GOT3 (cell line): ENCODE data around the gene IFT22.
"Not testable (repeated sequence)": the region's sequence is repeated elsewhere in the genome, so short reads cannot be mapped to it uniquely, and the experiment has no call there.

Source experiments
- DNase-seq: peaks from one replicate; lab custom pipeline; 2025; ENCODE audit warnings: mixed read lengths; lab: John Stamatoyannopoulos, UW

Gene IFT22

GRCh38 chr7:101321491-101322401 lies at the start of gene IFT22:
IFT22 (minus strand) TSS chr7:101321812; CDS start chr7:101321709, 103 bp downstream.
- DNase-seq = peak; percentile 37

DNA sequence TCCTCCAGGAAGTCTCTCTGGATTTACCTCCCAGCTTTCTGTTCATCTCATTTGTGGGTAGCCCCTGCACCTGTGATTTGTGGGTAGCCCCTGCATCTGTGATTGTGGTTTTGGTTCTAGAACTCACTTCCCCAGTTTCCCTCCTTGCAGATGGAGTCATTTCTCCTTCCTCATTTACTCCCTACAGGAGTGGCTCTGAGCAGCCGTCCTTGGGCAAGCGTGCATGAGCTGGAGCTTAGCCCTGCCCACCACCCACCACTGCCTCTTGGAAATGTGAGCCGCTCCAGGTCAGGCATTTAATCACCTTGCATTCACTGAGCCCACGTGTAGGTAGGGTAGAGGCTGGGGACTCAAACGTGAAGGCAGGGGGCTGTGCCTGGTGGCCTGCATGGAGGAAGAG lies 49.2 kb upstream of the IFT22 start:
- no peak for DNase-seq

DNA sequence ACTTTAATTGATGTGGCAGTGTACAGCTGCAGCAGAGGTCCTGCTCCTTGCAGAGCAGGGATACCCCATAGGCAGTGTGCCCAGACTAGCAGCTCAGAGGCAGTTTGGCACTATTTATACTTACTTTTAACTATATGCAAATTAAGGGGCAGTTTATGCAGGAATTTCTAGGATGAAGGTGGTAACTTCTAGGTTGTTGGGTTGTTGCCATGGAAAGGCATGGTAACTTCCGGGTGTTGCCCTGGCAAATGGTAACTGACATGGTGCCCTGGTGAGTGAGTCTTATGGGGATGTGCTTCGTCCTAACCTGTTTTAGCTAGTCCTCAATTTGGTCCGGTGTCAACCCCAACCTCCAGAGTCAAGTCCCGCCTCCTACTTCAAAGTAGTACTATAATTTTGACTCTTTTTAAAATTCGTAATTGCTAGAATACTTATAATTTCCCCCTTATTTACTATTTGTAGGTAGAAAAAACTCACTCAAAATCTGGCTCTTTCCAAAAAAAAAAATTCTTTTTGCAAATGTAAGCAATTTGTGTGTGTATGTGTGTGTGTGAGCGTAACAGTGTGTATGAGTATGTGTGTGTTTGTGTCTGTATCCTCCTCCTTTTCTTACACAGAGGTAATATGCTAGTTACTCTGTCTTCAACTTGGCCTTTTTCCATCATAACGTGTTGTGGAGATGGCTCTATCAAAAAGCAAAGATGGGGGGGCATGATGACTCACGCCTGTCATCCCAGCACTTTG lies 47.0 kb upstream of the IFT22 start:
- no peak for DNase-seq

- no peak for DNase-seq
Observed at GRCh38 chr7:101367676-101368075, 46.1 kb upstream of the IFT22 start.

DNA sequence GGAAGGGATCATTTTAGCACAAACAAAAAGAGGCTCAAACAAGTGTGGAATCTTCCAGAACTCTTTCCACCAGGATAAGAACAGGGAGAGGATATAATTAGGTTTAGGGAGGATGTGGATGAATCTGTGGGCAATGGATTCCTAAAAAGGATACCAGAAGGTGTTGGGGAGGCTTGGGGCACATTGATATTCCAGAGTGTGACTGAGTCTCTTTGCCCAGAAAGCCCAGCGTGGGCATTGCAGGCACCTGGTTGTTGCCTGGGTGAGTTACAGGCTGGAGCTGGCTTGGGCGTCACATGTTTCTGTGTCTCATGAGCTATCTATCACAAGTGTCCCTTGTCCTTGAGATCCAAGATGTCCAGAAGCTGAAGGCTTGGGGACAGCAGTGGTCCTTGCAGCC lies 44.3 kb upstream of the IFT22 start:
- no peak for DNase-seq

- no peak for DNase-seq
Observed at GRCh38 chr7:101363734-101364374, 42.2 kb upstream of the IFT22 start.

DNA sequence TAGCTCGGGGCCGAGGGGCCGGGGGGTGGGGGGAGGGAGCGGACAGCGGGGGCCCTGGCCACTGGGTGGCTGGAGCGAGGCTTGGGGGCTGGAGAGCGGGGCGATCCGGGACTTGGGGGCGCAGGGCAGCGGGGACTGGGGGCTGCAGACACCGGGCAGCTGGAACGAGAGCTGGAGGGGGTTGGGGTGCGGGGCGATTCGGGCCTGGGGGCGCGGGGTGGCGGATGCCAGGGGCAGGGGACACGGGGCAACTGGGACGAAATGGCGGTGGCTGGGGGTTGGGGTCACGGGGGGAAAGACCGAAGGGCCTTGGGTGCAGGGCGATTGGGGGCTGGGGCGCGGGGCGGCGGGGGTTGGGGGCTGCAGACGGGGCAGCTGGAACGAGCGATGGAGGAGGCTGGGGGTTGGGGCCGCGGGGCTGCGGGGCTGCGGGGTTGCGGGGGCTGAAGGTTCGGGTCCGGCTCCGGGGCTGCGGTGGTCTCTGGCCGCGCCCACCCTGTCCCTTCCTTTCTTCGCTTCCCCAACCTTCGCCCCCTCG lies 41.7 kb upstream of the IFT22 start:
- DNase-seq = no peak

DNA sequence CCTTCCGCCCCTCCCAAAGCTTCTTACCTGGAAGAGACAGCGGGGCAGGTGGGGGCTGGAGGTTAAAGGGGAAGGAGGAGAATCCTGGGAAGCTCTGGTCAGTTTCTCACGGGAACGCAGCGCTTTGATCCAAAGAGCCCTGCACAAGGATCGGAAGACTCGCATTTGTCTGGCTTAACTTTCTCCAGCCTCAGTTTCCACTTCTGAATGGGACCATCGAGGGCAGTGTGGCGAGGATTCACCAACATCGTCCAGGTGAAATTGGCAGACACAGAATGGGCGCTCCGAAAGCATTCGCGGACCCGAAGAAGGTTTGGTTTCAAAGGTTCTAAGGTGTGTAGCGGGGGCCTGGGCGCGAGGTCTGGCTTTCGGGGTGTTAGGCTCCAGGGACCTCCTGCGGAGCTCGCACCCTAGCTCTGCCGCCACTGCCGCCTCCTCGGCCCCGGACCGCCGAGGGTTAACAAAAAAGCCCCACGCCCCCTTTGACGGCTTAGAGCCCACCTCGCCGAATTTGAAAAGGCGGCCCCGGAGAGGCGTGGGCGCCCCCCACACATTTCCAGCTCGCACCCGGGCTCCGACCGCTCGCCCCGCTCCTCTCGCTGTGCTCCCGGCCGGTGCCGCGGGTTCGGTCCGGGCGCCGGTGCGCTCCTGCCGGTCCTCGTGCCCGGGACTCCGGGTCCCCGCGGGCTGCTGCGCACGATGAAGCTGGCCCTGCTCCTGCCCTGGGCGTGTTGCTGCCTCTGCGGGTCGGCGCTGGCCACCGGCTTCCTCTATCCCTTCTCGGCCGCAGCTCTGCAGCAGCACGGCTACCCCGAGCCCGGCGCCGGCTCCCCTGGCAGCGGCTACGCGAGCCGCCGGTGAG lies 41.0 kb upstream of the IFT22 start, which contains the start of gene COL26A1:
TSS of gene COL26A1 (plus strand) at position 542 of the 862 bp plus-strand sequence. CDS start at position 700, 158 bp downstream.
- DNase-seq = no peak

GRCh38 chr7:101357433-101357832 lies 35.8 kb upstream of the IFT22 start:
- no peak for DNase-seq

DNA sequence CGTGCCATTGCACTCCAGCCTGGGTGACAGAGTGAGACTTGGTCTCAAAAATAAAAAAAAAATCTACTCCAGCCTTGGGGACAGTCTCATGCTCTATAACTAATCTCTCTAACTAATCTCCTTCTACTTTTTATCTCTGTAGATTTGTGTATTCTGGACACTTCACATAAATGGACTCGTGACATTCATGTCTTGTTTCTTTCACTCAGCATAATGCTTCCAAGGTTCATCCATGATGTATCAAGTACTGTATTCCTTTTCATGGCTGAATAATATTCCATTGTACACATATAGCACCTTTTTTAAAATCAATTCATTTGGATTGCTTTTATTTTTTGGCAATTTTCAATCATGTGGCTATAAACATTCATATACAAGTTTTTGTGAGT lies 31.3 kb upstream of the IFT22 start:
- DNase-seq = no peak

DNA sequence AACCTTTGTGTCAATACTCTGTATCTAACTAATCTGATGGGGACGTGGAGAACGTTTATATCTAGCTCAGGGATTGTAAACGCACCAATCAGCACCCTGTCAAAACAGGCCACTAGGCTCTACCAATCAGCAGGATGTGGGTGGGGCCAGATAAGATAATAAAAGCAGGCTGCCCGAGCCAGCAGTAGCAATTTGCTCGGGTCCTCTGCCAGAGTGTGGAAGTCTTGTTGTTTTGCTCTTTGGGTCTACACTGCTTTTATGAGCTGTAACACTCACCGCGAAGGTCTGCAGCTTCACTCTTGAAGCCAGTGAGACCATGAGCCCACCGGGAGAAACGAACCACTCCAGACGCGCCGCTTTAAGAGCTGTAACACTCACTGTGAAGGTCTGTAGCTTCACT lies 27.7 kb upstream of the IFT22 start:
- not testable (repeated sequence) for DNase-seq

GRCh38 chr7:101348456-101349067 lies 26.9 kb upstream of the IFT22 start:
- not testable (repeated sequence) for DNase-seq

DNA sequence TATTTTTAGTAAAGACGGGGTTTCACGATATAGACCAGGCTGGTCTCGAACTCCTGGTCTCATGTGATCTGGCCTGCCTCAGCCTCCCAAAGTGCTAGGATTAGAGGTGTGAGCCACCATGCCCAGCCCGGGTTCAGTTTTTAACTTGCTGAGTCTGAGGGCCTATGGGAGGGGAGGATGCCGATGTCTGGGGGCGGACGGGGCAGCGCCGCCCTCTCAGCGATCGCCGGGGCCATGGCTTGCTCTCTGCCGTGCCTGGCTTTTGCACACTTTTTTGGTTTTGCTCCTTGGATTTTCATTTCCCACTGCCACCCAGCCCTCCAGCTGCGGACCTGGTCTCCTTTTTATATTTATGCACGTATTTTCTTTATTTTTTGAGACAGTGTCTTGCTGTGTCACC lies 25.9 kb upstream of the IFT22 start:
- DNase-seq = no peak

DNA sequence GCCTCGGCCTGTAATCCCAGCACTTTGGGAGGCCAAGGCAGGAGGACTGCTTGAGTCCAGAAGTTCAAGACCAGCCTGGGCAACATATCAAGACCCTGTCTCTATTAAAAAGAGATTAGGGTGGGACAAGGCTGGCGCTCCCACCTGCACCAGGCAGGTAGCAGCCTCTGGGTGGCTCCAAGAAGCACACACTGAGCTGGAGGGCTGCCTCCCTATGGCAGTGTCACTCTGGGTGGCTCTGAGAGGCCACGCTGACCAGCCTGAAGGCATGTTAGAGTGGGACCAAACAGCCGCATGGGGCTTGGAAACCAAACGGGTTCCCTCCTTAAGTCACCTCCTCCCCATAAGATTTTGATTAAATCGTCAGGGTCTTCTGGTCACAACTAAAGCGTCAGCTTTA lies 21.3 kb upstream of the IFT22 start:
- DNase-seq = no peak

DNA sequence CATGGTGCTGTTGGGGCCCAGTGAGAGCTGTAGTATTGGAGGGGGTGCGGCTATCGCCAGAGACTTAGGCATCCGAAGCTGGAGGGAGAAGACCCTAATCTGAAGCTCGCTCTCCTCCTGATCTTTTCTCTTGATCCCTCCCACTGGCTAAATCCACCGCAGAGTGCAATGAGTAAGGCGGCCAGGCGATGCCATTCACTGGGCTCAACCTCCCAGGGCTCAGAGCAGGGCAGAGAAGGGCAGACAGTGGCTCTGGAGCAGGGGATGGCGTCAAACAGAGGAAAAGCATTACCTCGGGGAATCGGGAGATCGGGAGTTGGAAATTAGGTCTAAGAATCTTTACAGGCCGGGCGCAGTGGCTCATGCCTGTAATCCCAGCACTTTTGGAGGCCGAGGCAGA lies 18.8 kb upstream of the IFT22 start:
- DNase-seq = no peak

- DNase-seq = no peak
Observed at GRCh38 chr7:101333912-101334311, 12.3 kb upstream of the IFT22 start.

DNA sequence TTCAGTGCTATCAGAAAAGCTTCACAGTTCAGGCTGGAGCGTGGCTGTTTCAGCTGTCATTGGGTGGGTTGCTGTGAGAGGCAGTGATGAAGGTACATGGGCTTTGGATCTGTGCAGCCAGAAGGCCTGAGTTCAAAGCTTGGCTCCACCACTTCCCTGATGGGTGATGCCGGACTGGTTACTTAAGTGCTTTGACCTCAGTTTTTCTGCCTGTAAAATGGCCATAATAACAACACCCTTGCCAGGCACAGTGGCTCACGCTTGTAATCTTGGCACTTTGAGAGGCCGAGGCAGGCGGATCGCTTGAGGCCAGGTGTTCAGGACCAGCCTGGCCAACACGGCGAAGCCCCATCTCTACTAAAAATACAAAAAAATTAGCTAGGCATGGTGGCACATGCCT lies 10.4 kb upstream of the IFT22 start:
- no peak for DNase-seq

- no peak for DNase-seq
Observed at GRCh38 chr7:101330011-101330484, 8.4 kb upstream of the IFT22 start.

DNA sequence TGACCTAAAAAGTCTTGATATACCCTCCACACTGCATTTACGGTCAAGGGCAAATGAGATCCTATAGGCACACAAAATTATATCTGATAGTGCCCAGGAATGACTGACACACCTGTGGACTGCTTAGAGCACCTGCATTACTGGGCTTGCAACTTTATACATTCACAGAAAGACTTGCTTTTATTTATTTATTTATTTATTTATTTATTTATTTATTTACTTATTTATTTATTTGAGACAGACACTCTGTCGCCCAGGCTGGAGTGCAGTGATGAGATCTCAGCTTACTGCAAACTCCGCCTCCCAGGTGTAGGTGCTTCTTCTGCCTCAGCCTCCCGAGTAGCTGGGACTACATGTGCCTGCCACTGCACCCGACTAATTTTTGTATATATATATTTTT lies 6.5 kb upstream of the IFT22 start:
- no peak for DNase-seq

DNA sequence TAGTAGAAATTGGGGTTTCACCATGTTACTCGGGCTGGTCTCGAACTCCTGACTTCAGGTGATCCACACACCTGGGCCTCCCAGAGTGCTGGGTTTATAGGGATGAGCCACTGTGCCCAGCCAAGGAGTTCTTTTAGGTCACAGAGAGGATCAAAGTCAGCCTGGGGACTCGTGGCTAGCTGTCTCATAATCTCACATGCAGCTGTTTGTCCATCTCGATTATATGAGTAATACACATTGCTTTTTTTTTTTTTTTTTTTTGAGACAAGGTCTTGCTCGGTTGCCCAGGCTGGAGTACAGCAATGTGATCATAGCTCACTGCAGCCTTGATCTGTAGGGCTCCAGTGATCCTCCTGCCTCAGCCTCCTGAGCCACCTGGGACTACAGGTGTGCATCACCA lies 2.2 kb downstream of the IFT22 start:
- DNase-seq = no peak

- DNase-seq = no peak
Observed at GRCh38 chr7:101315336-101315735, 6.3 kb downstream of the IFT22 start.
